Stimulated activated naive CD8-positive, alpha-beta T cell treated with anti-CD3 and anti-CD28 coated beads, Interleukin-15, Interleukin-2, amounts not matched to agents 100 ng/mL and 50 ng/mL, for 24 hours (primary cell): Measurements from ENCODE around the gene DPP7.

Source experiments
- H3K27ac Mint-ChIP-seq: one replicate; pipeline ENCODE4 v1.8.0; 2021; ENCODE audit warnings: mild to moderate bottlenecking, mixed read lengths
- H3K27me3 Mint-ChIP-seq: one replicate; pipeline ENCODE4 v1.8.0; 2021; ENCODE audit warnings: mixed read lengths
- H3K36me3 Mint-ChIP-seq: one replicate; pipeline ENCODE4 v1.8.0; 2021; ENCODE audit warnings: low read depth, mixed read lengths
- H3K4me1 Mint-ChIP-seq: one replicate; pipeline ENCODE4 v1.8.0; 2021; ENCODE audit warnings: low read depth, mixed read lengths
- H3K4me3 Mint-ChIP-seq: one replicate; pipeline ENCODE4 v1.8.0; 2021; ENCODE audit warnings: mild to moderate bottlenecking, mixed read lengths
- H3K9me3 Mint-ChIP-seq: one replicate; pipeline ENCODE4 v1.8.0; 2021; ENCODE audit warnings: mixed read lengths

The DPP7 gene

GRCh38 chr9:137114613-137115393 lies at the start of gene DPP7:
TSS of gene DPP7 (minus strand) at chr9:137114733. CDS start at chr9:137114713, 20 bp downstream.
- H3K9me3 Mint-ChIP-seq = no peaks in the 10 kb centered on the region
- H3K36me3 Mint-ChIP-seq = peaks cover 12% of the 10 kb centered on the region
- H3K27ac Mint-ChIP-seq = peak within 1 kb of the TSS; percentile 84
- no peaks in the 10 kb centered on the region for H3K27me3 Mint-ChIP-seq
- H3K4me3 Mint-ChIP-seq = peak within 1 kb of the TSS; percentile 79
- peaks cover 14% of the 10 kb centered on the region for H3K4me1 Mint-ChIP-seq

GRCh38 chr9:137163805-137164204 lies 49.3 kb upstream of the DPP7 start:
- no peak overlapping the region for H3K27ac Mint-ChIP-seq
- no peaks in the 10 kb centered on the region for H3K36me3 Mint-ChIP-seq
- H3K27me3 Mint-ChIP-seq = peaks cover 29% of the 10 kb centered on the region
- H3K9me3 Mint-ChIP-seq = no peaks in the 10 kb centered on the region
- peaks cover 7% of the 10 kb centered on the region for H3K4me1 Mint-ChIP-seq
- no peak overlapping the region for H3K4me3 Mint-ChIP-seq

GRCh38 chr9:137163365-137163715 lies 48.8 kb upstream of the DPP7 start:
- Mint-ChIP-seq H3K4me1 (peaks cover 6% of the 10 kb centered on the region), H3K36me3 (no peaks in the 10 kb centered on the region), H3K27me3 (peaks cover 29% of the 10 kb centered on the region), H3K4me3 (no peak overlapping the region), H3K27ac (no peak overlapping the region), H3K9me3 (no peaks in the 10 kb centered on the region)

- Mint-ChIP-seq H3K27me3 (peaks cover 35% of the 10 kb centered on the region), H3K4me3 (no peak overlapping the region), H3K4me1 (peaks cover 6% of the 10 kb centered on the region), H3K27ac (no peak overlapping the region), H3K9me3 (no peaks in the 10 kb centered on the region), H3K36me3 (no peaks in the 10 kb centered on the region)
Observed at GRCh38 chr9:137162505-137163364, 48.2 kb upstream of the DPP7 start.

- Mint-ChIP-seq H3K27me3 (peaks cover 35% of the 10 kb centered on the region), H3K4me3 (no peak overlapping the region), H3K36me3 (no peaks in the 10 kb centered on the region), H3K4me1 (peaks cover 12% of the 10 kb centered on the region), H3K27ac (no peak overlapping the region), H3K9me3 (no peaks in the 10 kb centered on the region)
Observed at GRCh38 chr9:137161558-137162486, 47.3 kb upstream of the DPP7 start.

GRCh38 chr9:137160716-137161557 lies 46.4 kb upstream of the DPP7 start:
- no peak overlapping the region for H3K27ac Mint-ChIP-seq
- peaks cover 12% of the 10 kb centered on the region for H3K4me1 Mint-ChIP-seq
- H3K4me3 Mint-ChIP-seq = no peak overlapping the region
- peaks cover 32% of the 10 kb centered on the region for H3K27me3 Mint-ChIP-seq
- H3K9me3 Mint-ChIP-seq = no peaks in the 10 kb centered on the region
- no peaks in the 10 kb centered on the region for H3K36me3 Mint-ChIP-seq

- H3K27ac Mint-ChIP-seq = no peak overlapping the region
- no peaks in the 10 kb centered on the region for H3K36me3 Mint-ChIP-seq
- peaks cover 36% of the 10 kb centered on the region for H3K27me3 Mint-ChIP-seq
- no peaks in the 10 kb centered on the region for H3K9me3 Mint-ChIP-seq
- no peak overlapping the region for H3K4me3 Mint-ChIP-seq
- peaks cover 12% of the 10 kb centered on the region for H3K4me1 Mint-ChIP-seq
Observed at GRCh38 chr9:137160054-137160425, 45.5 kb upstream of the DPP7 start.

GRCh38 chr9:137159105-137160053 lies 44.8 kb upstream of the DPP7 start:
- Mint-ChIP-seq H3K36me3 (no peaks in the 10 kb centered on the region), H3K27me3 (peaks cover 40% of the 10 kb centered on the region), H3K4me3 (no peak overlapping the region), H3K4me1 (peaks cover 12% of the 10 kb centered on the region), H3K27ac (no peak overlapping the region), H3K9me3 (no peaks in the 10 kb centered on the region)

GRCh38 chr9:137158625-137159024 lies 44.1 kb upstream of the DPP7 start:
- H3K4me1 Mint-ChIP-seq = peaks cover 12% of the 10 kb centered on the region
- H3K4me3 Mint-ChIP-seq = no peak overlapping the region
- H3K36me3 Mint-ChIP-seq = no peaks in the 10 kb centered on the region
- peaks cover 40% of the 10 kb centered on the region for H3K27me3 Mint-ChIP-seq
- no peaks in the 10 kb centered on the region for H3K9me3 Mint-ChIP-seq
- no peak overlapping the region for H3K27ac Mint-ChIP-seq

- Mint-ChIP-seq H3K4me3 (no peak overlapping the region), H3K27me3 (peaks cover 34% of the 10 kb centered on the region), H3K27ac (no peak overlapping the region), H3K9me3 (no peaks in the 10 kb centered on the region), H3K36me3 (no peaks in the 10 kb centered on the region), H3K4me1 (peaks cover 12% of the 10 kb centered on the region)
Observed at GRCh38 chr9:137157618-137158415, 43.3 kb upstream of the DPP7 start.

GRCh38 chr9:137156567-137157375 lies 42.2 kb upstream of the DPP7 start:
- Mint-ChIP-seq H3K36me3 (no peaks in the 10 kb centered on the region), H3K27me3 (peaks cover 33% of the 10 kb centered on the region), H3K9me3 (no peaks in the 10 kb centered on the region), H3K4me3 (peak overlapping the region; percentile 47), H3K27ac (no peak overlapping the region), H3K4me1 (peaks cover 15% of the 10 kb centered on the region)

GRCh38 chr9:137152844-137153405 lies 38.4 kb upstream of the DPP7 start:
- Mint-ChIP-seq H3K4me1 (peaks cover 20% of the 10 kb centered on the region), H3K27ac (no peak overlapping the region), H3K27me3 (peaks cover 16% of the 10 kb centered on the region), H3K36me3 (no peaks in the 10 kb centered on the region), H3K9me3 (no peaks in the 10 kb centered on the region), H3K4me3 (no peak overlapping the region)
